NCI-H146 treated with DMSO at 0.1 percent for 48 hours (cell line): Measurements from ENCODE around the gene NR6A1.

ENCODE experiments used
- DNase-seq: peaks from one replicate; lab custom pipeline; 2025; ENCODE audit not compliant: unreplicated experiment; lab: John Stamatoyannopoulos, UW

NR6A1 gene

GRCh38 chr9:124477648-124478285, 293.3 kb downstream of the NR6A1 start:
- no peak for DNase-seq

- no peak for DNase-seq
Measured at GRCh38 chr9:124477211-124477647, 293.9 kb downstream of the NR6A1 start.

- no peak for DNase-seq
Measured at GRCh38 chr9:124475868-124476690, 295.0 kb downstream of the NR6A1 start.

GRCh38 chr9:124475158-124475867, 295.8 kb downstream of the NR6A1 start:
- no peak for DNase-seq

GRCh38 chr9:124474151-124474550, 297.0 kb downstream of the NR6A1 start:
- no peak for DNase-seq

GRCh38 chr9:124473310-124473709, 297.8 kb downstream of the NR6A1 start:
- DNase-seq, result no peak

GRCh38 chr9:124472770-124473169, 298.3 kb downstream of the NR6A1 start:
- DNase-seq, result no peak

GRCh38 chr9:124471761-124472160, 299.4 kb downstream of the NR6A1 start:
- DNase-seq, result no peak

GRCh38 chr9:124470726-124471125, 300.4 kb downstream of the NR6A1 start:
- DNase-seq, result no peak

- no peak for DNase-seq
Measured at GRCh38 chr9:124470306-124470705, 300.8 kb downstream of the NR6A1 start.

GRCh38 chr9:124469011-124469832, 301.9 kb downstream of the NR6A1 start:
- DNase-seq, result no peak

GRCh38 chr9:124468061-124468740, 302.9 kb downstream of the NR6A1 start:
- no peak for DNase-seq

- no peak for DNase-seq
Measured at GRCh38 chr9:124467410-124468060, 303.6 kb downstream of the NR6A1 start.
